ENCODE data around the gene TOP1.

The TOP1 gene

GRCh38 chr20:41166201-41167117 is 137.8 kb downstream of the TOP1 start:
- TF ChIP-seq, protein P1, sequence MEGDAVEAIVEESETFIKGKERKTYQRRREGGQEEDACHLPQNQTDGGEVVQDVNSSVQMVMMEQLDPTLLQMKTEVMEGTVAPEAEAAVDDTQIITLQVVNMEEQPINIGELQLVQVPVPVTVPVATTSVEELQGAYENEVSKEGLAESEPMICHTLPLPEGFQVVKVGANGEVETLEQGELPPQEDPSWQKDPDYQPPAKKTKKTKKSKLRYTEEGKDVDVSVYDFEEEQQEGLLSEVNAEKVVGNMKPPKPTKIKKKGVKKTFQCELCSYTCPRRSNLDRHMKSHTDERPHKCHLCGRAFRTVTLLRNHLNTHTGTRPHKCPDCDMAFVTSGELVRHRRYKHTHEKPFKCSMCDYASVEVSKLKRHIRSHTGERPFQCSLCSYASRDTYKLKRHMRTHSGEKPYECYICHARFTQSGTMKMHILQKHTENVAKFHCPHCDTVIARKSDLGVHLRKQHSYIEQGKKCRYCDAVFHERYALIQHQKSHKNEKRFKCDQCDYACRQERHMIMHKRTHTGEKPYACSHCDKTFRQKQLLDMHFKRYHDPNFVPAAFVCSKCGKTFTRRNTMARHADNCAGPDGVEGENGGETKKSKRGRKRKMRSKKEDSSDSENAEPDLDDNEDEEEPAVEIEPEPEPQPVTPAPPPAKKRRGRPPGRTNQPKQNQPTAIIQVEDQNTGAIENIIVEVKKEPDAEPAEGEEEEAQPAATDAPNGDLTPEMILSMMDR (IDR thresholded peaks at IDR 0.05; ENCODE audit: borderline replicate concordance, insufficient read depth, low read depth, low read length) = no peak
- H3K4me3 ChIP-seq (ENCODE audit: low read depth, low read length) = no peak overlapping the region

DNA sequence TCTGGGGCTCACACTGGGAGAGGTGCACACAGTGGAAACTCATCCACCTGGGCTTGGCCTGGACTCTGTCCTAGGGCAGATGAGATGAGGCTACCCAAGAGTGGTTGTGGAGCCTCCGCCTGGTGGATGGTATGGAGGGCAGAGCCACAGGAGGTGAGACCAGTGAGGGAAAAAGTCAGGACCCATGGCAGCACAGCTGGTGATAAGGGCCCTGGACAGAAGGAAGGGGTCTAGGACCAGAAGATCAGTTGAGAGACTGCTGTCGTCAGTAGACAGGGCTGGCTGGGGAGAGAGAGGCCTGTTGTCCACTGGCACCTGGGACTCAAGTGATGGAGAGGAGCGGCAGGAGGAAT is 138.5 kb downstream of the TOP1 start:
- H3K4me3 ChIP-seq (ENCODE audit: low read depth, low read length) = no peak overlapping the region
- TF ChIP-seq, protein P1 (IDR thresholded peaks at IDR 0.05; ENCODE audit: borderline replicate concordance, insufficient read depth, low read depth, low read length) = no peak

GRCh38 chr20:41167481-41168253 is 139.0 kb downstream of the TOP1 start:
- TF ChIP-seq, protein P1 (IDR thresholded peaks at IDR 0.05; ENCODE audit: borderline replicate concordance, insufficient read depth, low read depth, low read length) = no peak
- H3K4me3 ChIP-seq (ENCODE audit: low read depth, low read length) = no peak overlapping the region

DNA sequence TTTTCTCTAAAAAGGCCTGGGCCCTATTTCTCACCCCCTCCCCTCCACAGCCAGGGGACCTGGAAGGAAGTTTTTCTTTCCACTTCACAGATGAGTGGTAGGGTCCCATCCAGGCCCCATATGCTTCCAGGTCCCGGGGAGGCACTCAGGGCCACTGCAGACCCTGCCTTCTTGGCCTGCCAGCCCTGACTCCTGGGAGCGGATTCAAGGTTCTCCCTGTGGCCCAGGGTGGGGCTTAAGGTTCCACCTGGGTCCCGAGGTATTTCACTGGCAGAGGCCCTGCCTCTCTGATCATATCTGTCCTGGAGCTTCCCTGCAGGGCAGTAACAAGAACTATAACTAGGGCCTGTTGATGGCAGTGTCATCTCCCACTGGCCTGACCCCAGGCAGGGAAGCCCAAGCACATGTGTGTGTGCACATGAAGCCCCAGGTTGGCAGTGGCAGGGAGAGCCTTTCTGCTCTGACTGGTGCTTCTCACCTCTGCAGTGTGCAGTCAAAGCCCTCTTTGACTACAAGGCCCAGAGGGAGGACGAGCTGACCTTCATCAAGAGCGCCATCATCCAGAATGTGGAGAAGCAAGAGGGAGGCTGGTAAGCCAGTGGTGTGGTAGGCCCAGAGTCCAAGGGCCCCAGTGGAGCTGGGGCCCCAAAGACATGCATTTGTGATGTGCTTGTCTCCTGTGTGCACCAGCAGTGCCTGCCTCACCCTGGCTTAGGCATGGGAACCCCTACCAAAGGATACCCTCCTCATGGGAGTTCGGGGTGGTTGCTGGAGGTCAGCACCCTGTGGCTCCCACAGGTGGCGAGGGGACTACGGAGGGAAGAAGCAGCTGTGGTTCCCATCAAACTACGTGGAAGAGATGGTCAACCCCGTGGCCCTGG is 139.9 kb downstream of the TOP1 start:
- H3K4me3 ChIP-seq (ENCODE audit: low read depth, low read length) = no peak overlapping the region
- TF ChIP-seq, protein P1 (IDR thresholded peaks at IDR 0.05; ENCODE audit: borderline replicate concordance, insufficient read depth, low read depth, low read length) = no peak

GRCh38 chr20:41169162-41169690 is 140.6 kb downstream of the TOP1 start:
- TF ChIP-seq, protein P1 (IDR thresholded peaks at IDR 0.05; ENCODE audit: borderline replicate concordance, insufficient read depth, low read depth, low read length) = no peak
- no peak overlapping the region for H3K4me3 ChIP-seq (ENCODE audit: low read depth, low read length)

- H3K4me3 ChIP-seq (ENCODE audit: low read depth, low read length) = no peak overlapping the region
- TF ChIP-seq, protein P1 (IDR thresholded peaks at IDR 0.05; ENCODE audit: borderline replicate concordance, insufficient read depth, low read depth, low read length) = no peak
Measured at GRCh38 chr20:41169791-41170351, 141.2 kb downstream of the TOP1 start.

Measured in GM12875 (cell line).